Endothelial cell of umbilical vein (primary cell): ENCODE data around the gene SYT2. TPM values are rescaled to one million over a fixed set of nuclear protein-coding genes. Genes with fewer than 3 reads are reported as not detected.

Source experiments
- BruUV-seq: library from RNA; stranded (reverse); fragments of 400-500 nt; replicated peaks from 2 replicates; lab custom pipeline; 2021; lab: Mats Ljungman, UMichigan
- CTCF ChIA-PET: fragments of 300-600, 350-600 bp; sonication (Branson Sonifier 250); formaldehyde crosslinking; loops from one replicate; lab custom pipeline; 2021; ENCODE audit warnings: antibody characterized with exemption, inconsistent platforms; lab: Charles Lee
- POLR2A ChIA-PET: fragments of 300-600, 350-600 bp; sonication (Branson Sonifier 250); formaldehyde crosslinking; loops from one replicate; lab custom pipeline; 2021; ENCODE audit warnings: antibody characterized with exemption, inconsistent platforms; lab: Charles Lee
- DNase-seq: peaks from one replicate; pipeline ENCODE4 v3.0.0-alpha.2; 2011; ENCODE audit warnings: low read depth, low spot score
- FAIRE-seq: peaks from 2 replicates; lab custom pipeline; 2011; peaks lifted over from hg19 to GRCh38; lab: Jason Lieb, UNC
- H2AFZ ChIP-seq: 2 replicates; pipeline ENCODE4 v1.6.0; 2012; ENCODE audit warnings: low read depth, low read length, control low read depth, inconsistent platforms
- H3K27ac ChIP-seq: 2 replicates; pipeline ENCODE4 v1.5.1; 2011; ENCODE audit warnings: low read depth, mild to moderate bottlenecking, control low read depth, low read length, moderate library complexity; ENCODE audit not compliant: insufficient read depth
- H3K27me3 ChIP-seq, 2 experiments: 2 replicates each; pipeline versions ENCODE4 v1.6.0 to v1.6.1; 2011; ENCODE audit warnings: low read length in 2 of 2, mixed read lengths in 1 of 2; ENCODE audit not compliant: control insufficient read depth in 2 of 2, insufficient read depth in 2 of 2
- H3K36me3 ChIP-seq, 2 experiments: 2 replicates in 1 of 2; 3 replicates in 1 of 2; pipeline ENCODE4 v1.5.1; 2011; ENCODE audit warnings: low read length in 2 of 2, mild to moderate bottlenecking in 1 of 2, moderate library complexity in 1 of 2; ENCODE audit not compliant: control insufficient read depth in 2 of 2, insufficient read depth in 2 of 2; ENCODE audit errors: extremely low read depth in 1 of 2
- H3K4me1 ChIP-seq: 3 replicates; pipeline ENCODE4 v1.5.1; 2011; ENCODE audit warnings: mild to moderate bottlenecking, low read length; ENCODE audit not compliant: control insufficient read depth, insufficient read depth; ENCODE audit errors: extremely low read depth
- H3K4me2 ChIP-seq: 2 replicates; pipeline ENCODE4 v1.6.1; 2011; ENCODE audit warnings: low read length, control low read depth, mixed read lengths; ENCODE audit not compliant: insufficient read depth
- H3K4me3 ChIP-seq, 3 experiments: fragments of 200-600 bp in 1 of 3; sonication (generic), shearing (Covaris generic) in 1 of 3; replicated peaks in 1 of 3; 2 replicates each; pipeline ENCODE4 v1.5.1; 2011 to 2016; ENCODE audit warnings: control low read depth in 3 of 3, low read length in 3 of 3, mild to moderate bottlenecking in 2 of 3, inconsistent platforms in 1 of 3, low read depth in 1 of 3, moderate library complexity in 1 of 3; ENCODE audit not compliant: insufficient read depth in 1 of 3
- H3K79me2 ChIP-seq: 2 replicates; pipeline ENCODE4 v1.6.0; 2012; ENCODE audit warnings: low read length, inconsistent platforms; ENCODE audit not compliant: control insufficient read depth, insufficient read depth
- H3K9ac ChIP-seq: replicated peaks from 2 replicates; pipeline ENCODE3; 2011; ENCODE audit warnings: low read length, control low read depth; ENCODE audit not compliant: insufficient read depth; ENCODE audit errors: extremely low read depth
- H3K9me1 ChIP-seq: replicated peaks from 3 replicates; pipeline ENCODE4 v1.6.0; 2011; ENCODE audit warnings: mild to moderate bottlenecking, low read length; ENCODE audit not compliant: control insufficient read depth, insufficient read depth; ENCODE audit errors: extremely low read depth
- H3K9me3 ChIP-seq: replicated peaks from 2 replicates; pipeline ENCODE4 v1.5.1; 2012; ENCODE audit warnings: low read length, inconsistent platforms; ENCODE audit not compliant: control insufficient read depth, insufficient read depth
- H4K20me1 ChIP-seq: replicated peaks from 2 replicates; pipeline ENCODE3; 2011; ENCODE audit warnings: mild to moderate bottlenecking, low read length; ENCODE audit not compliant: control insufficient read depth, insufficient read depth; ENCODE audit errors: extremely low read depth
- MAX ChIP-seq: IDR thresholded peaks from 2 replicates; pipeline ENCODE4 v1.6.1; 2011; ENCODE audit not compliant: insufficient read depth, insufficient read length
- MYC ChIP-seq: IDR thresholded peaks from one replicate; pipeline ENCODE4 v1.6.1; 2011; ENCODE audit warnings: mild to moderate bottlenecking, low read depth, low read length
- POLR2AphosphoS5 ChIP-seq: IDR thresholded peaks from 2 replicates; pipeline ENCODE4 v1.6.1; 2012; ENCODE audit warnings: low read depth, mild to moderate bottlenecking, control low read depth, low read length, moderate library complexity; ENCODE audit not compliant: insufficient read depth
- dilution Hi-C: fragments of 300-500 bp; cut with MboI; formaldehyde crosslinking; loops from one replicate; pipeline ENCODE4 v1.15.0; 2019; ENCODE audit warnings: low sequenced_read_pairs; ENCODE audit not compliant: extremely low pct_ligation_motif_present
- intact Hi-C: fragments of 100-400 bp; cut with micrococcal nuclease; formaldehyde crosslinking; loops from one replicate; pipeline ENCODE4 v1.10.0; 2022
- polyA plus RNA-seq, 4 experiments: library from polyadenylated mRNA; depleted of rRNA in 3 of 4; stranded (reverse) in 3 of 4; unstranded in 1 of 4; fragments of >200 nt; gene quantifications; 2 replicates each; pipeline versions ENCODE4 v1.2.1 to v1.2.3, GENCODE V29; 2011 to 2012; ENCODE audit warnings: missing spikeins in 1 of 4
- total RNA-seq: library from RNA; stranded (reverse); gene quantifications from 2 replicates; pipeline ENCODE4 v1.2.3, GENCODE V29; 2021
- TF ChIP-seq, protein P1 (sequence below), 2 donors: IDR thresholded peaks; 1 replicate in 1 of 2; 2 replicates in 1 of 2; pipeline ENCODE4 v1.5.1; 2011; ENCODE audit warnings: low read length in 2 of 2, mild to moderate bottlenecking in 2 of 2, moderate library complexity in 2 of 2, control low read depth in 1 of 2, inconsistent platforms in 1 of 2, low read depth in 1 of 2; ENCODE audit not compliant: insufficient read depth in 1 of 2; ENCODE audit errors: extremely low read depth in 1 of 2

Gene SYT2
- total and polyA plus RNA-seq, 2 donors (not counting 3 experiments of a cell fraction or from before 2014, with no cell fraction given), result not detected

- ChIA-PET CTCF (interaction anchor here (1.6 to 2.0 kb wide), 2 partner anchors 9 to 12 kb away, joined by 3 to 7 read pairs; no protein-coding TSS in a partner anchor), POLR2A (no interaction called here)
- H3K4me1 ChIP-seq, result no peaks in the 10 kb centered on the region
- TF ChIP-seq, protein P1, sequence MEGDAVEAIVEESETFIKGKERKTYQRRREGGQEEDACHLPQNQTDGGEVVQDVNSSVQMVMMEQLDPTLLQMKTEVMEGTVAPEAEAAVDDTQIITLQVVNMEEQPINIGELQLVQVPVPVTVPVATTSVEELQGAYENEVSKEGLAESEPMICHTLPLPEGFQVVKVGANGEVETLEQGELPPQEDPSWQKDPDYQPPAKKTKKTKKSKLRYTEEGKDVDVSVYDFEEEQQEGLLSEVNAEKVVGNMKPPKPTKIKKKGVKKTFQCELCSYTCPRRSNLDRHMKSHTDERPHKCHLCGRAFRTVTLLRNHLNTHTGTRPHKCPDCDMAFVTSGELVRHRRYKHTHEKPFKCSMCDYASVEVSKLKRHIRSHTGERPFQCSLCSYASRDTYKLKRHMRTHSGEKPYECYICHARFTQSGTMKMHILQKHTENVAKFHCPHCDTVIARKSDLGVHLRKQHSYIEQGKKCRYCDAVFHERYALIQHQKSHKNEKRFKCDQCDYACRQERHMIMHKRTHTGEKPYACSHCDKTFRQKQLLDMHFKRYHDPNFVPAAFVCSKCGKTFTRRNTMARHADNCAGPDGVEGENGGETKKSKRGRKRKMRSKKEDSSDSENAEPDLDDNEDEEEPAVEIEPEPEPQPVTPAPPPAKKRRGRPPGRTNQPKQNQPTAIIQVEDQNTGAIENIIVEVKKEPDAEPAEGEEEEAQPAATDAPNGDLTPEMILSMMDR (IDR thresholded peaks at IDR 0.05; ENCODE audit: extremely low read depth in 1 of 2, insufficient read depth in 1 of 2, low read depth in 1 of 2, low read length in 2 of 2), result no peak
- H3K27ac ChIP-seq, result no peak overlapping the region
- H4K20me1 ChIP-seq, result no peaks in the 10 kb centered on the region
- no peak overlapping the region for H3K4me2 ChIP-seq
- H3K9me1 ChIP-seq, result no peaks in the 10 kb centered on the region
- no peaks in the 10 kb centered on the region for H3K36me3 ChIP-seq
- no peak overlapping the region for H3K4me3 ChIP-seq
- BruUV-seq, result no TSS peak
- H3K9me3 ChIP-seq, result no peaks in the 10 kb centered on the region
- H3K27me3 ChIP-seq, result peaks cover 3% of the 10 kb centered on the region in 2 experiments
- dilution Hi-C loops, result no loop called here
- intact Hi-C loops, result no loop called here
- DNase-seq (no peak), FAIRE-seq (no peak)
- H3K79me2 ChIP-seq, result no peaks in the 10 kb centered on the region
- H2AFZ ChIP-seq, result no peak overlapping the region
- H3K9ac ChIP-seq, result no peak overlapping the region
These were observed 21.9 kb downstream of the SYT2 start for GRCh38 chr1:202688401-202688800.

GRCh38 chr1:202687798-202688197 lies 22.5 kb downstream of the SYT2 start:
- no TSS peak for BruUV-seq
- no peak for DNase-seq
- H3K27me3 ChIP-seq, result peaks cover 3 to 7% of the 10 kb centered on the region in 2 experiments
- H3K9ac ChIP-seq, result no peak overlapping the region
- no peak for FAIRE-seq
- H3K4me3 ChIP-seq, result no peak overlapping the region
- no peaks in the 10 kb centered on the region for H3K36me3 ChIP-seq
- ChIA-PET POLR2A (no interaction called here), CTCF (interaction anchor here (0.6 to 2.0 kb wide), 3 partner anchors 9 to 19 kb away, joined by 3 to 7 read pairs (median 3); no protein-coding TSS in a partner anchor)
- no peak overlapping the region for H3K4me2 ChIP-seq
- H2AFZ ChIP-seq, result no peak overlapping the region
- dilution Hi-C loops (no loop called here), intact Hi-C loops (no loop called here)
- no peaks in the 10 kb centered on the region for H4K20me1 ChIP-seq
- no peak overlapping the region for H3K27ac ChIP-seq
- no peaks in the 10 kb centered on the region for H3K79me2 ChIP-seq
- H3K4me1 ChIP-seq, result no peaks in the 10 kb centered on the region
- no peaks in the 10 kb centered on the region for H3K9me3 ChIP-seq
- TF ChIP-seq, protein P1 (IDR thresholded peaks at IDR 0.05; ENCODE audit: extremely low read depth in 1 of 2, insufficient read depth in 1 of 2, low read depth in 1 of 2, low read length in 2 of 2), result no peak
- TF ChIP-seq MAX (no peak), POLR2AphosphoS5 (no peak), MYC (no peak)
- H3K9me1 ChIP-seq, result no peaks in the 10 kb centered on the region
